Karpas-422 (cell line): ENCODE results near the gene FNDC7. TPM values are rescaled to one million over a fixed set of nuclear protein-coding genes. Genes with fewer than 3 reads are reported as not detected.
"Not testable (repeated sequence)": the region's sequence is repeated elsewhere in the genome, so short reads cannot be mapped to it uniquely, and the experiment has no call there.

ENCODE experiments used
- DNase-seq: peaks from one replicate; pipeline ENCODE4 v3.0.0-alpha.2; 2015
- H2AFZ ChIP-seq: fragments of 200-600 bp; sonication (generic); 2 replicates; pipeline ENCODE4 v1.6.1; 2014; ENCODE audit warnings: antibody characterized with exemption, low read length, mixed read lengths
- H3K27ac ChIP-seq: fragments of 200-600 bp; sonication (generic); 2 replicates; pipeline ENCODE4 v1.5.1; 2014; ENCODE audit warnings: mild to moderate bottlenecking, low read length, moderate library complexity
- H3K27me3 ChIP-seq: fragments of 200-600 bp; sonication (generic); 2 replicates; pipeline ENCODE4 v1.6.1; 2014; ENCODE audit warnings: low read length, mixed read lengths
- H3K36me3 ChIP-seq: fragments of 200-600 bp; sonication (generic); 2 replicates; pipeline ENCODE4 v1.6.1; 2014; ENCODE audit warnings: low read length, mixed read lengths; ENCODE audit not compliant: insufficient read depth
- H3K4me1 ChIP-seq: fragments of 200-600 bp; sonication (generic); 2 replicates; pipeline ENCODE4 v1.6.1; 2014; ENCODE audit warnings: mild to moderate bottlenecking, low read length, mixed read lengths
- H3K4me2 ChIP-seq: fragments of 200-600 bp; sonication (generic); 2 replicates; pipeline ENCODE4 v1.6.1; 2014; ENCODE audit warnings: low read length, low read depth, mild to moderate bottlenecking; ENCODE audit not compliant: poor library complexity, severe bottlenecking
- H3K4me3 ChIP-seq: fragments of 200-600 bp; sonication (generic); 2 replicates; pipeline ENCODE4 v1.5.1; 2014; ENCODE audit warnings: mild to moderate bottlenecking, antibody characterized with exemption, low read length, mixed read lengths
- H3K79me2 ChIP-seq: fragments of 200-600 bp; sonication (generic); 2 replicates; pipeline ENCODE4 v1.6.1; 2014; ENCODE audit warnings: mild to moderate bottlenecking, low read length, mixed read lengths
- H3K9ac ChIP-seq: fragments of 200-600 bp; sonication (generic); 2 replicates; pipeline ENCODE4 v1.6.0; 2014; ENCODE audit warnings: low read length
- H3K9me2 ChIP-seq: fragments of 200-600 bp; sonication (generic), shearing (Covaris generic); replicated peaks from 2 replicates; pipeline ENCODE4 v1.6.0; 2014; ENCODE audit warnings: mild to moderate bottlenecking, low read length, moderate library complexity; ENCODE audit not compliant: insufficient read depth
- H3K9me3 ChIP-seq: fragments of 300-700, 200-600 bp; sonication (generic); 2 replicates; pipeline ENCODE4 v1.6.1; 2014; ENCODE audit warnings: low read length, mixed read lengths
- H4K20me1 ChIP-seq: fragments of 200-600 bp; sonication (generic); 2 replicates; pipeline ENCODE4 v1.6.1; 2014; ENCODE audit warnings: mild to moderate bottlenecking, antibody characterized with exemption, low read length, low read depth; ENCODE audit not compliant: insufficient read depth
- total RNA-seq: library from RNA; depleted of rRNA; stranded (reverse); fragments of >200 nt; shearing (Covaris generic); gene quantifications from 2 replicates; pipeline ENCODE4 v1.2.3, GENCODE V29; 2014; ENCODE audit warnings: low replicate concordance

The FNDC7 gene
- total RNA-seq, 1 experiment from 2014 or later, result 2.9 TPM

GRCh38 chr1:108691942-108692723 is 20.6 kb upstream of the FNDC7 start, which contains the start of gene PRPF38B:
TSS of gene PRPF38B (plus strand) at chr1:108692310. CDS start at chr1:108692592, 282 bp downstream.
- peaks cover 26% of the 10 kb centered on the region for H3K4me1 ChIP-seq
- H3K79me2 ChIP-seq, result peaks cover 49% of the 10 kb centered on the region
- peak; percentile 97 for DNase-seq
- peak within 1 kb of the TSS; percentile 95 for H3K4me3 ChIP-seq
- peak within 1 kb of the TSS; percentile 94 for H3K4me2 ChIP-seq
- no peaks in the 10 kb centered on the region for H3K9me2 ChIP-seq
- H3K27me3 ChIP-seq, result no peaks in the 10 kb centered on the region
- peak within 1 kb of the TSS; percentile 78 for H3K27ac ChIP-seq
- peak within 1 kb of the TSS; percentile 44 for H2AFZ ChIP-seq
- H3K9ac ChIP-seq, result peak within 1 kb of the TSS; percentile 96
- peaks cover 35% of the 10 kb centered on the region for H4K20me1 ChIP-seq
- no peaks in the 10 kb centered on the region for H3K9me3 ChIP-seq
- peaks cover 36% of the 10 kb centered on the region for H3K36me3 ChIP-seq

- Histone ChIP-seq H4K20me1 (peaks cover 41% of the 10 kb centered on the region), H3K79me2 (peaks cover 49% of the 10 kb centered on the region), H2AFZ (peak overlapping the region; percentile 23), H3K9ac (peak overlapping the region; percentile 96), H3K27me3 (no peaks in the 10 kb centered on the region), H3K9me3 (no peaks in the 10 kb centered on the region), H3K4me2 (peak overlapping the region; percentile 94), H3K9me2 (no peaks in the 10 kb centered on the region), H3K4me1 (peaks cover 26% of the 10 kb centered on the region), H3K4me3 (peak overlapping the region; percentile 95), H3K27ac (peak overlapping the region; percentile 78), H3K36me3 (peaks cover 45% of the 10 kb centered on the region)
- peak; percentile 75 for DNase-seq
These were observed 19.7 kb upstream of the FNDC7 start for GRCh38 chr1:108692724-108693655.

GRCh38 chr1:108695535-108695934 is 17.2 kb upstream of the FNDC7 start:
- Histone ChIP-seq H3K79me2 (peaks cover 49% of the 10 kb centered on the region), H2AFZ (no peak overlapping the region), H3K36me3 (peaks cover 70% of the 10 kb centered on the region), H3K9me3 (no peaks in the 10 kb centered on the region), H3K4me2 (no peak overlapping the region), H4K20me1 (peaks cover 52% of the 10 kb centered on the region), H3K27ac (no peak overlapping the region), H3K4me1 (peaks cover 24% of the 10 kb centered on the region), H3K27me3 (no peaks in the 10 kb centered on the region), H3K9me2 (no peaks in the 10 kb centered on the region), H3K4me3 (no peak overlapping the region), H3K9ac (no peak overlapping the region)
- DNase-seq, result no peak

GRCh38 chr1:108699375-108700332 is 13.1 kb upstream of the FNDC7 start:
- H2AFZ ChIP-seq, result no peak overlapping the region
- H3K9me2 ChIP-seq, result no peaks in the 10 kb centered on the region
- peaks cover 15% of the 10 kb centered on the region for H3K79me2 ChIP-seq
- H3K36me3 ChIP-seq, result peaks cover 67% of the 10 kb centered on the region
- no peak overlapping the region for H3K9ac ChIP-seq
- H3K4me1 ChIP-seq, result peaks cover 6% of the 10 kb centered on the region
- peaks cover 30% of the 10 kb centered on the region for H4K20me1 ChIP-seq
- no peaks in the 10 kb centered on the region for H3K27me3 ChIP-seq
- H3K9me3 ChIP-seq, result no peaks in the 10 kb centered on the region
- no peak overlapping the region for H3K4me2 ChIP-seq
- DNase-seq, result no peak
- H3K27ac ChIP-seq, result no peak overlapping the region
- H3K4me3 ChIP-seq, result no peak overlapping the region

GRCh38 chr1:108701176-108701849 is 11.4 kb upstream of the FNDC7 start:
- Histone ChIP-seq H3K4me3 (no peak overlapping the region), H3K4me2 (no peak overlapping the region), H3K27ac (no peak overlapping the region), H3K9ac (no peak overlapping the region), H3K9me2 (no peaks in the 10 kb centered on the region), H3K79me2 (no peaks in the 10 kb centered on the region), H3K36me3 (peaks cover 52% of the 10 kb centered on the region), H3K27me3 (no peaks in the 10 kb centered on the region), H4K20me1 (peaks cover 17% of the 10 kb centered on the region; the same call in 1 of the 2 replicates), H3K4me1 (peaks cover 3% of the 10 kb centered on the region; the same call in 1 of the 2 replicates), H2AFZ (no peak overlapping the region), H3K9me3 (no peaks in the 10 kb centered on the region)
- no peak for DNase-seq

- H3K4me2 ChIP-seq, H3K4me3 ChIP-seq, H3K27ac ChIP-seq, H3K9ac ChIP-seq, H3K9me3 ChIP-seq, H2AFZ ChIP-seq, DNase-seq, H3K4me1 ChIP-seq, H3K27me3 ChIP-seq, H3K9me2 ChIP-seq, H3K79me2 ChIP-seq: not testable (repeated sequence)
- Histone ChIP-seq H4K20me1 (peaks cover 17% of the 10 kb centered on the region; the same call in 1 of the 2 replicates), H3K36me3 (peaks cover 44% of the 10 kb centered on the region)
These were observed 10.6 kb upstream of the FNDC7 start for GRCh38 chr1:108702109-108702508.

GRCh38 chr1:108703939-108704338 is 8.8 kb upstream of the FNDC7 start:
- Histone ChIP-seq H3K4me3 (no peak overlapping the region), H3K4me2 (no peak overlapping the region), H3K27ac (no peak overlapping the region), H3K9ac (no peak overlapping the region), H3K27me3 (no peaks in the 10 kb centered on the region), H3K9me2 (no peaks in the 10 kb centered on the region), H3K9me3 (no peaks in the 10 kb centered on the region), H2AFZ (no peak overlapping the region), H4K20me1 (0 out of 2 replicates have a peak, but pooled peaks cover 12% of the 10 kb centered on the region), H3K79me2 (no peaks in the 10 kb centered on the region), H3K36me3 (peaks cover 26% of the 10 kb centered on the region), H3K4me1 (peaks cover 3% of the 10 kb centered on the region; the same call in 1 of the 2 replicates)
- DNase-seq, result peak; percentile 43
